ENCODE results near the gene TCTA. TPM values are rescaled to one million over a fixed set of nuclear protein-coding genes. Genes with fewer than 3 reads are reported as not detected.

The TCTA gene
- total RNA-seq, 1 donor from 2014 or later = 38.8 TPM

DNA sequence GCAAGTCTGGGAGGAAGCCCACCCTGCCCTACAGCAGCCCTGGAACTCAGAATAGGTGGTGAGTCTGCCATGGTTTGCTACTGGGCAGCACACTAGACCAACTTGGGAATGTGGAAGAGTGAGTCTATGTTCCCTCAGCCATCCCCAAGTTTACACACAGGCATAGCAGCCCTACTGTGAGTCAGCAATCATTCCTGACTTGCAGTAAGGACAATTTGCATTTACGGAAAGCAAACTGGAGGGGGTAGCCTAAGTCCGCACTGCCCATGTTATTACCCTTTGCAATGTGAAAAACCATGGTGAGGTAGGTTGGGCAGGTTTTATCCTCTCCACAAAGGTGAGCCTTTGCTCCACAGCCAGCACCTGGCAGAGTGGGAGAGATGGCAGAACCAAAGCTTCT is 4.6 kb downstream of the TCTA start:
- H3K4me1 ChIP-seq = peaks cover 45% of the 10 kb centered on the region
- peaks cover 54% of the 10 kb centered on the region for H3K36me3 ChIP-seq
- H3K9me3 ChIP-seq = no peaks in the 10 kb centered on the region
- intact Hi-C loops (cut with DNase I) = no loop called here
- no peaks in the 10 kb centered on the region for H3K27me3 ChIP-seq (ENCODE audit: low read depth)
- H3K27ac ChIP-seq = peak overlapping the region; percentile 73
- TF ChIP-seq, protein P1, sequence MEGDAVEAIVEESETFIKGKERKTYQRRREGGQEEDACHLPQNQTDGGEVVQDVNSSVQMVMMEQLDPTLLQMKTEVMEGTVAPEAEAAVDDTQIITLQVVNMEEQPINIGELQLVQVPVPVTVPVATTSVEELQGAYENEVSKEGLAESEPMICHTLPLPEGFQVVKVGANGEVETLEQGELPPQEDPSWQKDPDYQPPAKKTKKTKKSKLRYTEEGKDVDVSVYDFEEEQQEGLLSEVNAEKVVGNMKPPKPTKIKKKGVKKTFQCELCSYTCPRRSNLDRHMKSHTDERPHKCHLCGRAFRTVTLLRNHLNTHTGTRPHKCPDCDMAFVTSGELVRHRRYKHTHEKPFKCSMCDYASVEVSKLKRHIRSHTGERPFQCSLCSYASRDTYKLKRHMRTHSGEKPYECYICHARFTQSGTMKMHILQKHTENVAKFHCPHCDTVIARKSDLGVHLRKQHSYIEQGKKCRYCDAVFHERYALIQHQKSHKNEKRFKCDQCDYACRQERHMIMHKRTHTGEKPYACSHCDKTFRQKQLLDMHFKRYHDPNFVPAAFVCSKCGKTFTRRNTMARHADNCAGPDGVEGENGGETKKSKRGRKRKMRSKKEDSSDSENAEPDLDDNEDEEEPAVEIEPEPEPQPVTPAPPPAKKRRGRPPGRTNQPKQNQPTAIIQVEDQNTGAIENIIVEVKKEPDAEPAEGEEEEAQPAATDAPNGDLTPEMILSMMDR (IDR thresholded peaks at IDR 0.05) = no peak
- DNase-seq (no peak), ATAC-seq (no peak)
- H3K4me3 ChIP-seq = no peak overlapping the region

DNA sequence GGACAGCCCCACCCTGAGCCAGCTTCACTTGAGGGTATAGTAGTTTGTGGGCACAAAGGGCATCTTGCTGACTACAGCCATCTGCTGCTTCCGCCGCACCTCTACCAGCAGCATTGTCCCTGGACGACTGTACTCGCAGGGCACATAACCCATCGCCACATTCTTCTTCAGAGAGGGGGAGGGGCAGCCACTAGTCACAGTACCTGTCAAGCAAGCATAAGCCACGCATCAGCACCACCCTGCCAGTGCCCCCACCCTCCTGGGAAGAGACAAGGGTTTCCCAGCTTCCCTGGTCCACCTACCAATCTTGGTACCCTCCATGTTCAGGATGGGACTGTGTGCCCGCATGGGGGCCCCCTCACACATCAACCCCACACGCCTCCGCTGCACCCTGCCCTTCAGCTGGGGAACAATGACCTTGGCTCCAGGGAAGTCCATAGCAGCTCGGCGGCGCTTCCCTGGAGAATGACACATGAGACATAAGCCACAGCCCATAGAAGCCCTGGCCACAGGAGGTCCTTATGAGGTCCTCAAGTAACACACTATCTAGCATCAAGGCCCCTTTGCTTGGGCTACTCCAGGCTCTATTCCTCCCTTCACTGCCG is 5.4 kb downstream of the TCTA start:
- ATAC-seq = no peak
- Histone ChIP-seq H3K4me1 (peaks cover 46% of the 10 kb centered on the region), H3K9me3 (no peaks in the 10 kb centered on the region), H3K4me3 (no peak overlapping the region), H3K36me3 (peaks cover 54% of the 10 kb centered on the region), H3K27me3 (ENCODE audit: low read depth) (no peaks in the 10 kb centered on the region), H3K27ac (peak overlapping the region; percentile 73)
- TF ChIP-seq, protein P1 (IDR thresholded peaks at IDR 0.05) = no peak
- intact Hi-C loops (cut with DNase I) = no loop called here
- no peak for DNase-seq

DNA sequence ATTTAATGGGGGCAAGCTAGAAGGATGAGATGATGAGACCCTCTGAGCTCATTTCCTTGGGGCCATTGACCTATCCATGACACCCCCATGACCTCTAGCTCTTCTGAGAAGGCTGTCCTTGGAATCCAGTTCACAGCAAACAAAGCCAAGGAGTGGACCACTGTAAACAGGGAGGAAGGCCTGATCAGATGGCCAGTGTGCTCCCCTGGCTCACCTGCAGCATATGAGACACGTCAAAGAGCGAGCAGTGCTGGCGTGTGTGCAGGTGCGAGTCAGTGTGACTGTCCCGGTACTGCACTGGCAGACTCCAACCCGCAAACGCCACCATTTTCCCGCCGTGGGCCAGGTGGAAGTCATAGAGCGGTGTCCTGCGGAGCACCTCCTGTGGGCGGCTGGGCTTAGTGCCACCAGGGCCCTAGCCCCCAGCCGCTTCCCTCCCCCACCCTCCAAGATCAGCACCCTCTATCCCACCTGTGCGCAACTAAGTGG is 9.7 kb downstream of the TCTA start:
- Histone ChIP-seq H3K27ac (no peak overlapping the region), H3K9me3 (no peaks in the 10 kb centered on the region), H3K27me3 (ENCODE audit: low read depth) (no peaks in the 10 kb centered on the region), H3K4me1 (peaks cover 13% of the 10 kb centered on the region), H3K4me3 (peak overlapping the region; percentile 35), H3K36me3 (peaks cover 49% of the 10 kb centered on the region)
- TF ChIP-seq, protein P1 (IDR thresholded peaks at IDR 0.05) = no peak
- intact Hi-C loops (cut with DNase I) = no loop called here
- DNase-seq (no peak), ATAC-seq (peak; percentile 3 to 8)

DNA sequence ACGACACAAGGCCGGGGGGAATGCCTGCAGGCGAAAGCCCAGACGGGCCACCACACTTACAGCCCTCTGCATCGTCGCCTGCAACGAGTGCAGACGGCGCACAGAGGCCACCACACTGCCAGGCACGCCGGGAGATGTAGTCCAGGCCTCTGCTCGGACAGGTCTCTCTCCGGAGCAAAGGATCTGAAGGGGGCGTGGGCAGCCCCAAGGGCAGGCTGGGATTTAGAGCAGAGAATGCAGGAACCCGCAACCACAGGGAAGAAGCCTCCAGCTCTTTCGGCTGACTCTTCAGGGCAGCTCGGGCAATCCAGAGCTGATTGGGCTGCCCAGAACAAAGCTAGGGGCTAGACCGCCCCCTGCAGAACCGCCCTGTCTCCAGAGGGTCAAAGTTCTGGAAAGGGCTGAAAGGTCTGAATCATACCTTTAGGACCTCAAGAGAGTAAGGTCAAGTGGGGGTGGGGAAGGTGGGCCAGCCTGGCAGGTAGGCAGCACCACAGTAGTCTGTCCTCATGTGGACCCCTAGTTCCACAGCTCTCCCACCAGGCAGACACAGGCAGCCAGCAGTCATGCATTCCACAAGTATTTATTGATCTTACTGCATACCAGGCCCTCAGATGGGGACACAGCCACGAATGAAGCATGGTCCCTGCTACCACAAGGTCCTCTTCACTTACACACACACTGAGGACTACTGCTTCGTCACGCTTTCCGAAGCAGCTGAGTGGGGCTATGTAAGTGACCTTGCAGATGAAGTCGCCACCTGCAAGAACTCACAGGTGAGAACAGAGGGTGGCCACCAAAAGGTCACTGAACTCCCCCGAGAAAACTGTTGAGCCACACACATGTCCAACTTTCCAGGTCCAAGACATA is 10.4 kb downstream of the TCTA start, which contains the start of gene AMT:
Gene AMT (minus strand): TSS at position 95 of the 870 bp plus-strand sequence. CDS start 23 bp downstream, at position 72.
- Histone ChIP-seq H3K27me3 (ENCODE audit: low read depth) (no peaks in the 10 kb centered on the region), H3K27ac (no peak within 1 kb of the TSS), H3K4me1 (peaks cover 6% of the 10 kb centered on the region), H3K36me3 (peaks cover 43% of the 10 kb centered on the region), H3K9me3 (no peaks in the 10 kb centered on the region), H3K4me3 (peak within 1 kb of the TSS; percentile 35)
- TF ChIP-seq, protein P1 (IDR thresholded peaks at IDR 0.05) = no peak
- peak; percentile 59 to 60 for ATAC-seq
- peak; percentile 74 for DNase-seq
- intact Hi-C loops (cut with DNase I) = no loop called here

DNA sequence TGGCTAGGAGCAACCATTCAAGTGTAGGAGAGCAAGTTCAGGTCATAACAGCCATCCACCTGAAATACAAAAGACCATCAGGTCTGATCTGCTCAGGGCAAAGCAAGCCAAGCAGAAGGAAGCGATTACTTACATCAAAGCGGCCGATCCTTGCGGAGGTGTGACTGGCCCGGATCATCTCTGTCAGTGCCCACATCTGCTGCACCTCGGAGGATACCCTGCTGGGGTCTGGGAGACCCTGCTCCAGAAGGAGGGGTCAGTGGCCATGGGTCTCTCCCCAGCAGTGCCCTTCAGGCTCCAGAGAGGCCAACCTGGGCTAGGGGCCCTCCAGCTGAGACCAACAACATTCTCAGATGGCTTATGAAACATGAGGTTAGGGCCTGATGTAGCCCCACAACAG is 12.6 kb downstream of the TCTA start:
- peaks cover 26% of the 10 kb centered on the region for H3K36me3 ChIP-seq
- intact Hi-C loops (cut with DNase I) = no loop called here
- peaks cover 14% of the 10 kb centered on the region for H3K4me1 ChIP-seq
- TF ChIP-seq, protein P1 (IDR thresholded peaks at IDR 0.05) = no peak
- H3K27me3 ChIP-seq (ENCODE audit: low read depth) = no peaks in the 10 kb centered on the region
- H3K27ac ChIP-seq = no peak overlapping the region
- no peak for DNase-seq
- no peak overlapping the region for H3K4me3 ChIP-seq
- no peak for ATAC-seq
- no peaks in the 10 kb centered on the region for H3K9me3 ChIP-seq
